Vagina (tissue), 2 donors: ENCODE data around the gene ZGPAT. TPM values are rescaled to one million over a fixed set of nuclear protein-coding genes. Genes with fewer than 3 reads are reported as not detected.

ENCODE experiments used
- DNase-seq, 2 donors: peaks; one replicate each; pipeline ENCODE4 v3.0.0-alpha.2; 2017; ENCODE audit errors: extremely low spot score in 2 of 2
- H3K27ac ChIP-seq: fragments of 200-600 bp; sonication (generic); one replicate; pipeline ENCODE4 v1.5.1; 2019
- H3K27me3 ChIP-seq: fragments of 200-600 bp; sonication (generic); one replicate; pipeline ENCODE4 v1.5.1; 2019
- H3K36me3 ChIP-seq, 2 donors: fragments of 200-600 bp; sonication (generic); one replicate each; pipeline ENCODE4 v1.5.1; 2017 to 2019
- H3K4me1 ChIP-seq: fragments of 200-600 bp; sonication (generic); one replicate; pipeline ENCODE4 v1.5.1; 2019
- H3K4me3 ChIP-seq, 2 donors: fragments of 200-600 bp; sonication (generic); 1 replicate in 1 of 2; 2 replicates in 1 of 2; pipeline ENCODE4 v1.5.1; 2016 to 2019
- H3K9me3 ChIP-seq: fragments of 200-600 bp; sonication (generic); one replicate; pipeline ENCODE4 v1.5.1; 2019
- POLR2A ChIP-seq, 2 donors: fragments of 450-650 bp; IDR thresholded peaks; one replicate each; pipeline ENCODE4 v1.6.1; 2017; ENCODE audit warnings: antibody characterized with exemption in 2 of 2, mild to moderate bottlenecking in 2 of 2, moderate library complexity in 2 of 2
- POLR2AphosphoS5 ChIP-seq, 2 donors: sonication (generic); formaldehyde crosslinking; IDR thresholded peaks; one replicate each; pipeline ENCODE4 v1.9.0; 2017; ENCODE audit warnings: antibody characterized with exemption in 2 of 2, mild to moderate bottlenecking in 2 of 2, low read depth in 1 of 2; ENCODE audit not compliant: insufficient read depth in 1 of 2
- intact Hi-C: fragments of 100-400 bp; cut with DNase I; formaldehyde crosslinking; loops from one replicate; pipeline ENCODE4 v1.15.1; 2023
- total RNA-seq: library from RNA; depleted of rRNA; stranded (reverse); fragments of >200 nt; gene quantifications from one replicate; pipeline ENCODE4 v1.2.3, GENCODE V29; 2016
- TF ChIP-seq, protein P1 (sequence below), 3 experiments: fragments of 450-650 bp in 2 of 3; fragments of 200-600 bp in 1 of 3; sonication (generic) in 1 of 3; IDR thresholded peaks; one replicate each; pipeline ENCODE4 v1.5.1; 2017 to 2019; ENCODE audit warnings: antibody characterized with exemption in 3 of 3, mild to moderate bottlenecking in 2 of 3, moderate library complexity in 2 of 3

The ZGPAT gene
- total RNA-seq, 1 donor from 2014 or later, result 30.4 TPM

DNA sequence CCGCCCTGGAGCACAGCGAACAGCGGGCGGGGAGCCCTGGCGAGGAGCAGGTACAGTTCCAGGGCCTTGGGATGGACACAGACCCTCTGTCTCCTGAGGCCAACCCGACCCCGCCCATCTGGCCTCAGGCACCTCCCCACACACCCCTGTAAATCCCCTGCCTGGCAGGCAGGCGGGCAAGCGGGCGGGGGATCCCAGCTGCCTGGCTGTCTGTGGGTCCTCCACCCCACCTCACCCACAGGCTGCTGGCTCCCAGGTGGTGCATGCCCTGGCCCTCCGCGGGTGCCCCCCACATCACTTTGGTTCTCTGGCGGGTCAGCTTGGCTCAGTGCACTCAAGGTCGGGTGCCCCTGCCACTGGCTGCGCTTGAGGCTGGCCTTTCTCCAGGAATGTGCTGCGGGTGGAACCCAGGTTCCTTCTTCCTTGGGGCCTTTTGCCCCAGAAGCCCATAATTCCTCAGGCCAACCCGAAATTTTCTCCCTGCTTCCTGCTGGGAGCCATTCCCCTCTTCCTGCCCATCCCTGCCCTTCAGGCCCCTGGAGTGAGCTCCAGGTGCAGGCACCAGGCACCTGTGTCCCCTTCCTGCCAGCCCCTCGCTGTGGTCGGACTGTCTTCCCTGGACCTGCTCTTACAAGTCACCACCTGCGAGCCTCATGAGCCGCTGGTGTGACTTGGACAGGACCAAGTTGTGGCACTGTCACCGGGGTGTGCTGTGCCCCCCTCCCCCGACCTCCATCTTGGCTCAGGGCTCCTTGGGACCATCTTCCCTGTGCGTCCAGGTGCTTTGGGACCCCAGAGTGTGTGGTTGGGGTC, 16.7 kb upstream of the ZGPAT start:
- Histone ChIP-seq H3K9me3 (no peaks in the 10 kb centered on the region), H3K36me3 (no peaks in the 10 kb centered on the region), H3K27me3 (no peaks in the 10 kb centered on the region), H3K4me3 (no peak overlapping the region), H3K27ac (no peak overlapping the region), H3K4me1 (peaks cover 28% of the 10 kb centered on the region)
- intact Hi-C loops, result no loop called here
- no peak for DNase-seq
- TF ChIP-seq, protein P1, sequence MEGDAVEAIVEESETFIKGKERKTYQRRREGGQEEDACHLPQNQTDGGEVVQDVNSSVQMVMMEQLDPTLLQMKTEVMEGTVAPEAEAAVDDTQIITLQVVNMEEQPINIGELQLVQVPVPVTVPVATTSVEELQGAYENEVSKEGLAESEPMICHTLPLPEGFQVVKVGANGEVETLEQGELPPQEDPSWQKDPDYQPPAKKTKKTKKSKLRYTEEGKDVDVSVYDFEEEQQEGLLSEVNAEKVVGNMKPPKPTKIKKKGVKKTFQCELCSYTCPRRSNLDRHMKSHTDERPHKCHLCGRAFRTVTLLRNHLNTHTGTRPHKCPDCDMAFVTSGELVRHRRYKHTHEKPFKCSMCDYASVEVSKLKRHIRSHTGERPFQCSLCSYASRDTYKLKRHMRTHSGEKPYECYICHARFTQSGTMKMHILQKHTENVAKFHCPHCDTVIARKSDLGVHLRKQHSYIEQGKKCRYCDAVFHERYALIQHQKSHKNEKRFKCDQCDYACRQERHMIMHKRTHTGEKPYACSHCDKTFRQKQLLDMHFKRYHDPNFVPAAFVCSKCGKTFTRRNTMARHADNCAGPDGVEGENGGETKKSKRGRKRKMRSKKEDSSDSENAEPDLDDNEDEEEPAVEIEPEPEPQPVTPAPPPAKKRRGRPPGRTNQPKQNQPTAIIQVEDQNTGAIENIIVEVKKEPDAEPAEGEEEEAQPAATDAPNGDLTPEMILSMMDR (IDR thresholded peaks at IDR 0.05), result no peak
- TF ChIP-seq POLR2A (IDR thresholded peaks at IDR 0.05) (no peak), POLR2AphosphoS5 (IDR thresholded peaks at IDR 0.05; ENCODE audit: insufficient read depth in 1 of 2, low read depth in 1 of 2) (no peak)

DNA sequence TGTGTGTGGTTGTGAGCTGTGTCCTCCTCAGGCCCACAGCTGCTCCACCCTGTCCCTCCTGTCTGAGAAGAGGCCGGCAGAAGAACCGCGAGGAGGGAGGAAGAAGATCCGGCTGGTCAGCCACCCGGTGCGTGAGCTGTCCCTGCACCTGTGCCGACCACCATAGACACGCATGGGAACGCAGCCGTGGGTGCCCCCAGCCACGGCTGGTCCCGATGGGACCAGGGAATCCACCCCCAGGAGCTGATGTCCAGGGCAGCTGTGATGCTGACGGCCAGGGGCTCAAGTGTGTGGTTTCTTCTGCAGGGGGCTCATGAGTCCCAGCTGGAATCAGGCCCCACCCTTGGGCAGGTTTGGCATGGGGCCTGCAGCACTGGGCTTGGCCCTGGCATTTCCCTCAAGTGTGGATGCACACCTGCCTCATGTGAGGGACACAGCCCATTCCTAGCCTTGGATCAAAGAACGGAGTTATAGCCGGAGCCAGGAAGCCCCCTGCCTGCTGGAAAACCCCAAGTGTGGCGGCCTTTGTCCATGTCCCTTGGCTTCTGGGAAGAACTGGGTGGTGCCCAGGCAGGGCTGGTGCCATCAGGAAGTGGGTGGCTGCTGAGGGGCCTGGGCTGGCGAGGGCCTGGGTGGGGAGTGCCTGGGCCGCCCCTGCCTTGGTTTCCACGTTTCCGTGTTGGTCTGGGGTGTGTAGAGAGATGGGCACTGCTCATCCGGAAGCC, 16.0 kb upstream of the ZGPAT start:
- Histone ChIP-seq H3K4me3 (no peak overlapping the region), H3K36me3 (no peaks in the 10 kb centered on the region), H3K27me3 (no peaks in the 10 kb centered on the region), H3K4me1 (peaks cover 28% of the 10 kb centered on the region), H3K9me3 (no peaks in the 10 kb centered on the region), H3K27ac (no peak overlapping the region)
- intact Hi-C loops, result no loop called here
- no peak for TF ChIP-seq POLR2AphosphoS5 (IDR thresholded peaks at IDR 0.05; ENCODE audit: insufficient read depth in 1 of 2, low read depth in 1 of 2)
- no peak for TF ChIP-seq POLR2A (IDR thresholded peaks at IDR 0.05)
- TF ChIP-seq, protein P1 (IDR thresholded peaks at IDR 0.05), result no peak
- DNase-seq, result no peak

DNA sequence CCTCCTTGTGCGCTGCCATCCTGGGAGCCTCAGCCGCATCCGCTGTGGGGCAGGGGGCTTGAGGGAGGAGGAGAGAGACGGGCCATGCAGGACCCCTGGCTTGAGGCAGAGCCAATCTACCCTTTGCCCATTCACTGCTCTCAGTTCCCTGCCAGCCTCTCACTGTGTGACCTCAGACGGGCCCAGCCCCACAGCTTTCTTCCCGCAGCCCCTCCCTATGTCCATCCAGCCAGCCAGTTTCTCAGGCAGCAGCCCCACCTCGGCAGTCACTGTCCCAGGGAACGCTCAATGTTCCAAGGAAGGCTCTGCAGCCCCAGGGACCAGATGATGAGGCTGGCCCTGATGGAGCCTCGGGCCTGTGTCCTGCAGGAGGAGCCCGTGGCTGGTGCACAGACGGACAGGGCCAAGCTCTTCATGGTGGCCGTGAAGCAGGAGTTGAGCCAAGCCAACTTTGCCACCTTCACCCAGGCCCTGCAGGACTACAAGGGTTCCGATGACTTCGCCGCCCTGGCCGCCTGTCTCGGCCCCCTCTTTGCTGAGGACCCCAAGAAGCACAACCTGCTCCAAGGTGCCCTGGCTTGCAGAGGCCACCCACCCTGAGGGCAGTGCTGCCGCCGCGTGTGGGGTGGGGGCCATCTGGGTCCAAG, 15.3 kb upstream of the ZGPAT start:
- intact Hi-C loops, result no loop called here
- H3K27me3 ChIP-seq, result no peaks in the 10 kb centered on the region
- no peak overlapping the region for H3K4me3 ChIP-seq
- no peaks in the 10 kb centered on the region for H3K9me3 ChIP-seq
- H3K4me1 ChIP-seq, result peaks cover 28% of the 10 kb centered on the region
- no peak for DNase-seq
- no peaks in the 10 kb centered on the region for H3K36me3 ChIP-seq
- no peak for TF ChIP-seq POLR2A (IDR thresholded peaks at IDR 0.05)
- TF ChIP-seq, protein P1 (IDR thresholded peaks at IDR 0.05), result no peak
- TF ChIP-seq POLR2AphosphoS5 (IDR thresholded peaks at IDR 0.05; ENCODE audit: insufficient read depth in 1 of 2, low read depth in 1 of 2), result peak in 1 of 2 donors; percentile 12
- no peak overlapping the region for H3K27ac ChIP-seq

DNA sequence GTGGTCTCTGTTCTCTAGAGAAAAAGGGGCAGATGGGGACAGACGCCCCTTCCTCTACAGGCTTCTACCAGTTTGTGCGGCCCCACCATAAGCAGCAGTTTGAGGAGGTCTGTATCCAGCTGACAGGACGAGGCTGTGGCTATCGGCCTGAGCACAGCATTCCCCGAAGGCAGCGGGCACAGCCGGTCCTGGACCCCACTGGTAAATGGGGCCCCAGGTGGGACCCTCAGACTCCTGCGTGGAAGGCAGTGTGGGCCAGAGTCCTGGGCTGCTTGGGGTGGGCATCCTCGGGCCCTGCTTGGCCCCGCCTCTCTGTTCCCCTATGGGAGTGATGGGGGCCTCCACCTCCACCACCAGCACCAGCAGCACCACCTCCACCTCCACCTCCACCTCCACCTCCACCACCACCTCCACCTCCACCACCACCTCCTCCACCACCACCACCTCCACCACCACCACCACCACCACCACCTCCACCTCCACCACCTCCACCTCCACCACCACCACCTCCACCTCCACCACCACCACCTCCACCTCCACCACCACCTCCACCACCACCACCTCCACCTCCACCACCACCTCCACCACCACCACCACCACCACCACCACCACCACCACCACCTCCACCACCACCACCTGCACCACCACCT, 14.6 kb upstream of the ZGPAT start:
- intact Hi-C loops, result no loop called here
- Histone ChIP-seq H3K4me1 (peaks cover 26% of the 10 kb centered on the region), H3K27ac (no peak overlapping the region)

More for the DNA sequence above, 14.6 kb upstream of the ZGPAT start:
- DNase-seq, result no peak
- no peaks in the 10 kb centered on the region for H3K9me3 ChIP-seq
- no peak overlapping the region for H3K4me3 ChIP-seq
- no peaks in the 10 kb centered on the region for H3K36me3 ChIP-seq
- TF ChIP-seq, protein P1 (IDR thresholded peaks at IDR 0.05), result no peak
- TF ChIP-seq POLR2AphosphoS5 (IDR thresholded peaks at IDR 0.05; ENCODE audit: insufficient read depth in 1 of 2, low read depth in 1 of 2), result no peak
- TF ChIP-seq POLR2A (IDR thresholded peaks at IDR 0.05), result no peak
- no peaks in the 10 kb centered on the region for H3K27me3 ChIP-seq
